SHP77 treated with DMSO at 0.1 percent for 48 hours (cell line): ENCODE measurements around the gene AGPAT3.

Experiments
- DNase-seq: peaks from one replicate; lab custom pipeline; 2025; lab: John Stamatoyannopoulos, UW

Gene AGPAT3

DNA sequence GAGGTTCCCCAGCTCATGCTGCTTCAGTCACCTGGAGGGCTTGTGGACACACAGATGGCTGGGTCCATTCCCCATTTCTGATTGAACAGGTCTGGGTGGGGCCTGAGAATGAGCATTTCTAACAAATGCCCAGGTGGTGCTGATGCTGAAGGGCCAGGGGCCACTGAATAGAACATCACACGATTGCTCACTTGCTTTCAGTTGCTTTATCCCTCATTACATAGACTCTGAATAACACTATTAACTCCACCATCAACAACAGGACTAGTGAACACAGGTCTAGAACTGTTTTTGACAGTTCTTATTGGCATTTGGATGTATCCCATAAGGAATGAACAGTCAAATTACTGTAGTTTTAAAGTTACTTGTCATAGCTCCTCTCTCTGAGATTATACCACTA lies 159.2 kb downstream of the AGPAT3 start:
- no peak for DNase-seq

DNA sequence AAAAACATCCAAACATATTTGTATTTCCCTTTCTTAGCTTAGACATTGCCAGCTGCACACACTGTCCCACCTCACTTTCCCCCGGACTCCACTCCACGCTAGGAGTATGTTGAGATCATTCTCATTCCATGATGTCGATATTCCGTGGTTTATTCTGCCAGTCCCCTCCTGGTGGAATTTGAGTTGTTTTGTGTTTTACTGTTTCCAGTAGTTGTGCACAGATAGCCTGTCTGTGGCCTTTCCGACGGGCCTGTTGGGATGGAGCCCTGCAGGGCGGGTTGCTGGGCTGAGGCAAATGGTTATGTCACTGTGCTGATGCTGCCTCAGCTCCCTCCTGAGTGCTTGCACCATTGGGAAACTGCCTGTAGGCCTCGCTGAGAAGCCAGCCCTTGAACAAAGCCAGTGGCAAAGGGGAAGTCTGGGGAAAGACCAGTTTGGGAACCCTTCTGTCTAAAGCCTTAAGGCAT lies 159.9 kb downstream of the AGPAT3 start:
- no peak for DNase-seq

DNA sequence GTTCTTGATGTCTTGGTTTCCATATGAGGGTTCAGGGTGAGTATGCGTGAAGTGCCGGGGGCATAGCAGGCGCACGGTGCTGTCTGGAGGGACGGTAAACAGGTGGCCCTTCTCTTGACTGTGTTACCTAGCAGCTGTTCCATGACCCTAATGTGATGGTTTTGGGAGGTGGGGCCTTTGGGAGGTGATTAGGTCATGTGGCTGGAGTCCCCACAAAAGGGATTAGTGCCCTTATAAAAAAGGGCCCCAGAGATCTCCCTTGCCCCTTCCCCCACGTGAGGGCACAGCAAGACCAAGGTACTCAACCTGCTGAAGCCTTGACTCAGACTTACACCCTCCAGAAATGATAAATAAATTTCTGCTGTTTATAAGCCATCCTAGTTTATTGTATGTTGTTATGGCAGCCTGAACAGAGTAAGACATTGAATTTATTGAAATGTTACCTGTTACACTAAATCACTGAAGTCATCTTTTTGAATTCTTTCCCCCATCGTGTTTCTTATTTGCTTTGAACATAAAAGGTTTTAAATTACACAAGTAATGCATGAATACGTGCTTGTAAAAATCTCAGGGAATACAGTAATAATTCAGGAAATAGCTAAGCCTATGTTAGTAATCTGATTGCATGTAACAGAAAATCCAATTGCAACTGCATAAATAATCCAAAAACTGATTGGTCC lies 162.7 kb downstream of the AGPAT3 start:
- DNase-seq = no peak

DNA sequence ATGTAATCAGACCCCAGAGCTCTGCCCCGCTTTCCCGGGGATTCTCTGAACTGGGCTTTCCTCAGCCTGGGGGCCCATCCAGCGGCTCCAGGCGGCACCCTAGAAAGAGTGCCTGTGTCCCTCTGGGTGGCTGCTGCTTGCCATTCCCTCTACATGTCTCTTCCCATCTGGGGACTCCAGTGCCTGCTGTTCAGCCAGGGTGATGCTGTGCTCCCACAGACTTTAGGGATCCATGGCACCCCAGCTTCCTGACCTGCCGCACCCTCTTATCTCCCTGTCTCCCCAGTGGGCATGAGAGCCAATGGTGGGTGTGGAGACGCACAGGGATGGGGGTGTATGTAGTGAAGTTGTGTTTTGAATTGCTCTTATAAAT lies 163.2 kb downstream of the AGPAT3 start:
- DNase-seq = no peak

DNA sequence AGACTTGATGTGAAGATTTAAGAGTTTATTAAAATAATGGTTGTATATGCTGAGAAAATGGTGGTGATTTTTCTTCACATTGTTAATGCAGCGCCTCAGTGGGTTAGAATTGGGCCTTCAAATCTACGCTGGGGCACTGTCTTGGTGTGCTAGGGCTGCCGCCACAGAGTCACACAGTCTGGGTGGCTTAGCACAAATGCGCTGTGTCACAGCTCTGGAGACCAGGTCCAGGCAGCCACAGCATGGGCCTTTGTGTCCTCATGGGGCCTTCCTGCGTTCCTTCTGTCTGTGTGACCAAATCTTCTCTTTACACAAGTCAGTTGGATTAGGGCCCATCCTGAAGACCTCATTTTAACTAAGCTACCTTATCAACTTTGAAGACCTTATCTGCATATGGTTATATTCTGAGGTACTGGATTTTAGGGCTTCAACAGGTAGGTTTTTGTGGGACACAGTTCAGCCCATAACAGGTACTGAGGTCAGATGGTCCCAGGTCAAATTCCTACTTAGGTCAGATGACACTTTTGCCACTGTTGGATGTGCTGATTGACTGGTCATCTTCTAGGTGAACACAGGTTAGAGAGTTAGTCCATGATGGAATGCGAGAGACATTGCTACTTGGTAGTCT lies 164.6 kb downstream of the AGPAT3 start:
- no peak for DNase-seq

DNA sequence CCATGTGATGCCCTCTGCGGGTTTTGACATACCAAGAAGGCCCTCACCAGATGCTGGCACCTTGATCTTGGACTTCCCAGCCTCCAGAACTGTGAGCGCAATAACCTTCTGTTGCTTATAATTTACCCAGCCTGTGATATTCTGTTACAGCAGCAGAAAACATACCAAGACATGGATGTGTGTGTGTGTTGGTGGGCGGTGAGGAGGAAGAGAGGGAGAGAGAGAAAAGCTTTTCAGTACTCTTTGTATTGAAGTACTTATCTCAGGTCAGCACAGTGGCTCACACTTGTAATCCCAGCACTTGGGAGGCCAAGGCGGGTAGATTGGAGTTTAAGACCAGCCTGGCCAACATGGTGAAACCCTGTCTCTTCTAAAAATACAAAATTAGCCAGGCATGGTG lies 170.2 kb downstream of the AGPAT3 start:
- no peak for DNase-seq
